A172 (cell line): ENCODE results near the gene RIC1. TPM values are rescaled to one million over a fixed set of nuclear protein-coding genes. Genes with fewer than 3 reads are reported as not detected.

Experiments
- total RNA-seq: library from RNA; depleted of rRNA; stranded (reverse); fragments of >200 nt; shearing (Covaris generic); gene quantifications from 2 replicates; pipeline ENCODE4 v1.2.3, GENCODE V29; 2014; rRNA removed

Gene RIC1
- total RNA-seq, 1 experiment from 2014 or later, result 20.4 TPM

Other genes starting within 250 kb of the RIC1 start
- 11.5 and 25.2 TPM in 2 replicates for gene PLGRKT, start 191.2 kb upstream of the RIC1 start, total RNA-seq
- 1.4 and 2.2 TPM in 2 replicates for gene CD274, start 178.6 kb upstream of the RIC1 start, total RNA-seq
- 1.1 TPM in 2 replicates for gene PDCD1LG2, start 118.6 kb upstream of the RIC1 start, total RNA-seq
- 3.2 and 4.1 TPM in 2 replicates for gene ERMP1, start 204.0 kb downstream of the RIC1 start, total RNA-seq